Measurements from ENCODE around the gene TMOD3. TPM values are rescaled to one million over a fixed set of nuclear protein-coding genes. Genes with fewer than 3 reads are reported as not detected.
"Not testable (repeated sequence)": the region's sequence is repeated elsewhere in the genome, so short reads cannot be mapped to it uniquely, and the experiment has no call there.

TMOD3 gene
- total RNA-seq, 1 experiment from 2014 or later: 54.4 TPM

- intact Hi-C loops (cut with micrococcal nuclease; ENCODE audit: unreplicated experiment): loop anchor here (1.0 to 2.0 kb wide), 2 partner anchors 125 to 296 kb away; no protein-coding TSS in a partner anchor
- no peaks in the 10 kb centered on the region for H3K36me3 ChIP-seq (ENCODE audit: control insufficient read depth, insufficient read depth, low read length)
- no peaks in the 10 kb centered on the region for H3K4me1 Mint-ChIP-seq (ENCODE audit: low read depth, unreplicated experiment)
- H3K27ac Mint-ChIP-seq (ENCODE audit: unreplicated experiment): no peak overlapping the region
- no peaks in the 10 kb centered on the region for H3K9me3 Mint-ChIP-seq (ENCODE audit: unreplicated experiment)
- CTCF ChIA-PET: no interaction called here
- no peaks in the 10 kb centered on the region for H3K27me3 ChIP-seq (replicated peaks; ENCODE audit: control insufficient read depth, insufficient read depth, low read length)
- POLR2A ChIA-PET: no interaction called here
- BruUV-seq (replicated peaks): no TSS peak
- H3K4me1 ChIP-seq: no peaks in the 10 kb centered on the region
- peak in 1 of 2 experiments; percentile 26 for DNase-seq
- peak; percentile 28 to 51 for TF ChIP-seq CTCF (IDR thresholded peaks at IDR 0.05; ENCODE audit: insufficient read depth in 1 of 2, low read depth in 1 of 2, low read length in 1 of 2, severe bottlenecking in 1 of 2, unreplicated experiment in 1 of 2)
- H3K36me3 Mint-ChIP-seq (ENCODE audit: insufficient read depth, unreplicated experiment): no peaks in the 10 kb centered on the region
- no peak overlapping the region for H3K4me3 ChIP-seq (ENCODE audit: low read depth, low read length)
- H3K4me3 Mint-ChIP-seq (ENCODE audit: unreplicated experiment): no peak overlapping the region
- H3K27me3 Mint-ChIP-seq (ENCODE audit: insufficient read depth, unreplicated experiment): no peaks in the 10 kb centered on the region
- no peaks in the 10 kb centered on the region for H3K9me3 ChIP-seq
Observed at GRCh38 chr15:51782357-51782896, 47.0 kb upstream of the TMOD3 start.

- POLR2A ChIA-PET: no interaction called here
- H3K27me3 Mint-ChIP-seq (ENCODE audit: insufficient read depth, unreplicated experiment): peaks cover 9% of the 10 kb centered on the region
Observed at GRCh38 chr15:51783967-51784366, 45.5 kb upstream of the TMOD3 start.

GRCh38 chr15:51787130-51787529, 42.3 kb upstream of the TMOD3 start:
- H3K9me3 Mint-ChIP-seq (ENCODE audit: unreplicated experiment); H3K4me3 ChIP-seq (ENCODE audit: low read depth, low read length); H3K36me3 Mint-ChIP-seq (ENCODE audit: insufficient read depth, unreplicated experiment); H3K27ac Mint-ChIP-seq (ENCODE audit: unreplicated experiment); intact Hi-C loops (cut with micrococcal nuclease; ENCODE audit: unreplicated experiment); CTCF ChIA-PET; H3K27me3 ChIP-seq (replicated peaks; ENCODE audit: control insufficient read depth, insufficient read depth, low read length); H3K4me1 ChIP-seq; H3K36me3 ChIP-seq (ENCODE audit: control insufficient read depth, insufficient read depth, low read length); H3K4me1 Mint-ChIP-seq (ENCODE audit: low read depth, unreplicated experiment); POLR2A ChIA-PET; H3K9me3 ChIP-seq; BruUV-seq (replicated peaks); H3K4me3 Mint-ChIP-seq (ENCODE audit: unreplicated experiment): not testable (repeated sequence)
- peaks cover 16% of the 10 kb centered on the region for H3K27me3 Mint-ChIP-seq (ENCODE audit: insufficient read depth, unreplicated experiment)
- DNase-seq: peak; percentile 18 to 50

More at GRCh38 chr15:51783967-51784366, 45.5 kb upstream of the TMOD3 start:
- Histone ChIP-seq H3K4me1 (no peaks in the 10 kb centered on the region), H3K9me3 (no peaks in the 10 kb centered on the region), H3K4me3 (ENCODE audit: low read depth, low read length) (no peak overlapping the region), H3K36me3 (ENCODE audit: control insufficient read depth, insufficient read depth, low read length) (no peaks in the 10 kb centered on the region), H3K27me3 (replicated peaks; ENCODE audit: control insufficient read depth, insufficient read depth, low read length) (no peaks in the 10 kb centered on the region)
- no peak for TF ChIP-seq CTCF (IDR thresholded peaks at IDR 0.05; ENCODE audit: insufficient read depth in 1 of 2, low read depth in 1 of 2, low read length in 1 of 2, severe bottlenecking in 1 of 2, unreplicated experiment in 1 of 2)
- Mint-ChIP-seq H3K4me3 (ENCODE audit: unreplicated experiment) (no peak overlapping the region), H3K27ac (ENCODE audit: unreplicated experiment) (no peak overlapping the region), H3K9me3 (ENCODE audit: unreplicated experiment) (no peaks in the 10 kb centered on the region), H3K4me1 (ENCODE audit: low read depth, unreplicated experiment) (no peaks in the 10 kb centered on the region), H3K36me3 (ENCODE audit: insufficient read depth, unreplicated experiment) (no peaks in the 10 kb centered on the region)
- intact Hi-C loops (cut with micrococcal nuclease; ENCODE audit: unreplicated experiment): loop anchor here (2.0 kb wide), 1 partner anchor 295 kb away; no protein-coding TSS in a partner anchor
- DNase-seq: no peak
- CTCF ChIA-PET: no interaction called here
- no TSS peak for BruUV-seq (replicated peaks)

- H3K27ac Mint-ChIP-seq (ENCODE audit: unreplicated experiment); H3K9me3 ChIP-seq; POLR2A ChIA-PET; H3K4me1 Mint-ChIP-seq (ENCODE audit: low read depth, unreplicated experiment); intact Hi-C loops (cut with micrococcal nuclease; ENCODE audit: unreplicated experiment); H3K4me3 ChIP-seq (ENCODE audit: low read depth, low read length); H3K9me3 Mint-ChIP-seq (ENCODE audit: unreplicated experiment); H3K4me3 Mint-ChIP-seq (ENCODE audit: unreplicated experiment); H3K27me3 ChIP-seq (replicated peaks; ENCODE audit: control insufficient read depth, insufficient read depth, low read length); H3K4me1 ChIP-seq; DNase-seq; CTCF ChIA-PET; H3K36me3 Mint-ChIP-seq (ENCODE audit: insufficient read depth, unreplicated experiment); BruUV-seq (replicated peaks); H3K36me3 ChIP-seq (ENCODE audit: control insufficient read depth, insufficient read depth, low read length): not testable (repeated sequence)
- peaks cover 22% of the 10 kb centered on the region for H3K27me3 Mint-ChIP-seq (ENCODE audit: insufficient read depth, unreplicated experiment)
Observed at GRCh38 chr15:51792474-51792873, 37.0 kb upstream of the TMOD3 start.

Data from Caco-2 (cell line).